Naive thymus-derived CD4-positive, alpha-beta T cell (primary cell): ENCODE data around the gene AGPAT4. TPM values are rescaled to one million over a fixed set of nuclear protein-coding genes. Genes with fewer than 3 reads are reported as not detected.

Experiments used
- ATAC-seq: fragments of 150-1000 bp; cut with Tn5 transposase; 2 replicates; pipeline ENCODE4 v1.10.0; 2021; ENCODE audit warnings: mild to moderate bottlenecking, moderate library complexity
- CTCF ChIA-PET: fragments of 350-600 bp; sonication (Branson Sonifier 250); formaldehyde crosslinking; loops from one replicate; lab custom pipeline; 2021; ENCODE audit warnings: antibody characterized with exemption; lab: Charles Lee
- POLR2A ChIA-PET: fragments of 350-600 bp; sonication (Branson Sonifier 250); formaldehyde crosslinking; loops from one replicate; lab custom pipeline; 2021; ENCODE audit warnings: antibody characterized with exemption, inconsistent platforms; lab: Charles Lee
- DNase-seq, 9 donors: peaks; one replicate each; pipeline versions ENCODE4 v3.0.0 to v3.0.0-alpha.2; 2020 to 2022; ENCODE audit warnings: mixed read lengths in 1 of 9
- H3K27ac ChIP-seq: one replicate; pipeline ENCODE4 v1.7.0; 2013; ENCODE audit warnings: mild to moderate bottlenecking, low read depth, low read length, moderate library complexity
- H3K27me3 ChIP-seq, 2 donors: one replicate each; pipeline ENCODE4 v1.7.0; 2013; ENCODE audit warnings: low read length in 2 of 2, mild to moderate bottlenecking in 2 of 2, moderate library complexity in 2 of 2; ENCODE audit not compliant: control insufficient read depth in 2 of 2, insufficient read depth in 2 of 2
- H3K36me3 ChIP-seq, 3 experiments: 1 replicate in 2 of 3; 2 replicates in 1 of 3; pipeline ENCODE4 v1.7.0; 2013; ENCODE audit warnings: low read length in 3 of 3, mild to moderate bottlenecking in 3 of 3, moderate library complexity in 1 of 3; ENCODE audit not compliant: insufficient read depth in 3 of 3, control insufficient read depth in 2 of 3
- H3K4me1 ChIP-seq, 2 donors: one replicate each; pipeline ENCODE4 v1.7.0; 2013; ENCODE audit warnings: low read length in 2 of 2, mild to moderate bottlenecking in 2 of 2, moderate library complexity in 1 of 2; ENCODE audit not compliant: control insufficient read depth in 2 of 2, insufficient read depth in 2 of 2
- H3K4me3 ChIP-seq: 2 replicates; pipeline ENCODE4 v1.7.0; 2013; ENCODE audit warnings: mild to moderate bottlenecking, low read length
- H3K9me3 ChIP-seq, 3 experiments: 1 replicate in 2 of 3; 2 replicates in 1 of 3; pipeline ENCODE4 v1.7.0; 2013; ENCODE audit warnings: low read length in 3 of 3; ENCODE audit not compliant: control insufficient read depth in 2 of 3
- H3K27ac Mint-ChIP-seq, 9 donors: one replicate each; pipeline ENCODE4 v1.8.0; 2020 to 2022; ENCODE audit warnings: mixed read lengths in 9 of 9, mild to moderate bottlenecking in 8 of 9, moderate library complexity in 5 of 9, inconsistent platforms in 2 of 9
- H3K27me3 Mint-ChIP-seq, 5 donors: one replicate each; pipeline ENCODE4 v1.8.0; 2021 to 2022; ENCODE audit warnings: mixed read lengths in 5 of 5, mild to moderate bottlenecking in 1 of 5
- H3K36me3 Mint-ChIP-seq, 5 donors: one replicate each; pipeline ENCODE4 v1.8.0; 2020 to 2022; ENCODE audit warnings: mixed read lengths in 5 of 5, mild to moderate bottlenecking in 3 of 5, inconsistent platforms in 1 of 5
- H3K4me1 Mint-ChIP-seq, 7 donors: one replicate each; pipeline ENCODE4 v1.8.0; 2020 to 2022; ENCODE audit warnings: mixed read lengths in 7 of 7, mild to moderate bottlenecking in 3 of 7, inconsistent platforms in 1 of 7
- H3K4me3 Mint-ChIP-seq, 10 donors: one replicate each; pipeline ENCODE4 v1.8.0; 2020 to 2022; ENCODE audit warnings: mild to moderate bottlenecking in 10 of 10, mixed read lengths in 10 of 10, moderate library complexity in 6 of 10, inconsistent platforms in 2 of 10
- H3K9me3 Mint-ChIP-seq, 11 donors: one replicate each; pipeline ENCODE4 v1.8.0; 2020 to 2022; ENCODE audit warnings: mixed read lengths in 11 of 11, mild to moderate bottlenecking in 4 of 11, inconsistent platforms in 1 of 11, moderate library complexity in 1 of 11
- intact Hi-C, 2 donors: fragments of 100-400 bp; cut with micrococcal nuclease; formaldehyde crosslinking; loops; one replicate each; pipeline ENCODE4 v1.15.1; 2023
- polyA plus RNA-seq, 2 donors: library from polyadenylated mRNA; unstranded; fragments of 300-500 nt; fragmentation: Illumina TruSeq; gene quantifications; one replicate each; pipeline ENCODE4 v1.2.3, GENCODE V29; 2021
- total RNA-seq, 6 experiments: library from RNA in 5 of 6; stranded (reverse) in 5 of 6; gene quantifications; 1 replicate in 5 of 6; 2 replicates in 1 of 6; pipeline ENCODE4 v1.2.3 and lab custom pipeline; 2021 to 2026

Gene AGPAT4
- total and polyA plus RNA-seq, 7 experiments from 2014 or later: 1.1 to 16.2 (median 2.4) TPM

GRCh38 chr6:161198783-161199460, 74.9 kb downstream of the AGPAT4 start:
- Histone ChIP-seq H3K27ac (no peak overlapping the region), H3K9me3 (no peaks in the 10 kb centered on the region), H3K4me3 (no peak overlapping the region), H3K36me3 (no peaks in the 10 kb centered on the region), H3K4me1 (no peaks in the 10 kb centered on the region), H3K27me3 (no peaks in the 10 kb centered on the region)
- ChIA-PET CTCF (interaction anchor here (0.6 kb wide), 1 partner anchor 10 kb away, joined by 3 read pairs; no protein-coding TSS in a partner anchor), POLR2A (no interaction called here)
- H3K36me3 Mint-ChIP-seq: peaks cover 0 to 26% (median 8%) of the 10 kb centered on the region in 5 donors
- ATAC-seq: no peak
- H3K4me1 Mint-ChIP-seq: peaks cover 0 to 5% (median 0%) of the 10 kb centered on the region in 7 donors
- H3K27ac Mint-ChIP-seq: no peak overlapping the region
- DNase-seq: no peak
- peaks cover 0 to 11% (median 3%) of the 10 kb centered on the region in 11 donors for H3K9me3 Mint-ChIP-seq
- intact Hi-C loops: no loop called here
- no peaks in the 10 kb centered on the region for H3K27me3 Mint-ChIP-seq
- H3K4me3 Mint-ChIP-seq: no peak overlapping the region

DNA sequence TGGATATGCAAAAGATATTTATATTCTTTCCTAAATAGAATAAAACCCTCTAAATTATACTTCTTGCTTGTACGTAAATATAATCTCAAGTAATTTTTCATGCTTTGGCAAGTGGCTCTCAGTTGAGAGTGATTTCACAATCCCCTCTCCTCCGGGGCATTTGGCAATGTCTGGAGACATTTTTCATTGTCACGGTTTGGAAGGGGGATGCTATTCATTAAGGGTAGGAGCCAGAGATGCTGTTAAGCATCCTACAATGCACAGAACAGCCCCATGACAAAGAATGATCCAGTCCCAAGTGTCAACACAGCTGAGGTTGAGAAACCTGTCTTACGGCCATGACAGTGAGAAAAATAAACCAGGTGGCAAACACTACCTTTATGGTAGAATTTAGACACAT, 75.7 kb downstream of the AGPAT4 start:
- ATAC-seq: no peak
- no peak overlapping the region for H3K4me3 ChIP-seq
- CTCF ChIA-PET: interaction anchor here (1.2 kb wide), 1 partner anchor 9 kb away, joined by 4 read pairs; no protein-coding TSS in a partner anchor
- intact Hi-C loops: no loop called here
- H3K27ac ChIP-seq: no peak overlapping the region
- no peak for DNase-seq
- no peaks in the 10 kb centered on the region for H3K4me1 ChIP-seq
- POLR2A ChIA-PET: no interaction called here
- no peaks in the 10 kb centered on the region for H3K36me3 ChIP-seq
- Mint-ChIP-seq H3K36me3 (peaks cover 0 to 24% (median 8%) of the 10 kb centered on the region in 5 donors), H3K9me3 (peaks cover 0 to 12% (median 3%) of the 10 kb centered on the region in 11 donors), H3K27ac (no peak overlapping the region), H3K4me1 (peaks cover 0 to 4% (median 0%) of the 10 kb centered on the region in 7 donors), H3K4me3 (no peak overlapping the region), H3K27me3 (no peaks in the 10 kb centered on the region)
- H3K9me3 ChIP-seq: no peaks in the 10 kb centered on the region
- no peaks in the 10 kb centered on the region for H3K27me3 ChIP-seq

- H3K27me3 Mint-ChIP-seq: no peaks in the 10 kb centered on the region
- ChIA-PET POLR2A (no interaction called here), CTCF (no interaction called here)
- ATAC-seq (no peak), DNase-seq (no peak)
- Histone ChIP-seq H3K27me3 (no peaks in the 10 kb centered on the region), H3K27ac (no peak overlapping the region), H3K9me3 (peaks cover 0 to 3% (median 0%) of the 10 kb centered on the region in 3 experiments), H3K36me3 (no peaks in the 10 kb centered on the region), H3K4me3 (no peak overlapping the region), H3K4me1 (no peaks in the 10 kb centered on the region)
- H3K4me3 Mint-ChIP-seq: no peak overlapping the region
- peaks cover 3 to 25% (median 12%) of the 10 kb centered on the region in 11 donors for H3K9me3 Mint-ChIP-seq
- peaks cover 0 to 3% (median 0%) of the 10 kb centered on the region in 7 donors for H3K4me1 Mint-ChIP-seq
- peaks cover 4 to 20% (median 16%) of the 10 kb centered on the region in 5 donors for H3K36me3 Mint-ChIP-seq
- no peak overlapping the region for H3K27ac Mint-ChIP-seq
- intact Hi-C loops: no loop called here
Observed at GRCh38 chr6:161195386-161195785, 78.5 kb downstream of the AGPAT4 start.

GRCh38 chr6:161194374-161194773, 79.5 kb downstream of the AGPAT4 start:
- Mint-ChIP-seq H3K27ac (no peak overlapping the region), H3K9me3 (peaks cover 3 to 25% (median 14%) of the 10 kb centered on the region in 11 donors), H3K4me1 (peaks cover 0 to 2% (median 0%) of the 10 kb centered on the region in 7 donors), H3K27me3 (no peaks in the 10 kb centered on the region), H3K4me3 (no peak overlapping the region), H3K36me3 (peaks cover 4 to 18% (median 15%) of the 10 kb centered on the region in 5 donors)
- no peak overlapping the region for H3K4me3 ChIP-seq
- H3K27me3 ChIP-seq: no peaks in the 10 kb centered on the region
- H3K4me1 ChIP-seq: no peaks in the 10 kb centered on the region
- ChIA-PET CTCF (no interaction called here), POLR2A (no interaction called here)
- no peaks in the 10 kb centered on the region for H3K36me3 ChIP-seq
- ATAC-seq: no peak
- H3K9me3 ChIP-seq: peaks cover 0 to 3% (median 0%) of the 10 kb centered on the region in 3 experiments
- no peak for DNase-seq
- intact Hi-C loops: no loop called here
- no peak overlapping the region for H3K27ac ChIP-seq

DNA sequence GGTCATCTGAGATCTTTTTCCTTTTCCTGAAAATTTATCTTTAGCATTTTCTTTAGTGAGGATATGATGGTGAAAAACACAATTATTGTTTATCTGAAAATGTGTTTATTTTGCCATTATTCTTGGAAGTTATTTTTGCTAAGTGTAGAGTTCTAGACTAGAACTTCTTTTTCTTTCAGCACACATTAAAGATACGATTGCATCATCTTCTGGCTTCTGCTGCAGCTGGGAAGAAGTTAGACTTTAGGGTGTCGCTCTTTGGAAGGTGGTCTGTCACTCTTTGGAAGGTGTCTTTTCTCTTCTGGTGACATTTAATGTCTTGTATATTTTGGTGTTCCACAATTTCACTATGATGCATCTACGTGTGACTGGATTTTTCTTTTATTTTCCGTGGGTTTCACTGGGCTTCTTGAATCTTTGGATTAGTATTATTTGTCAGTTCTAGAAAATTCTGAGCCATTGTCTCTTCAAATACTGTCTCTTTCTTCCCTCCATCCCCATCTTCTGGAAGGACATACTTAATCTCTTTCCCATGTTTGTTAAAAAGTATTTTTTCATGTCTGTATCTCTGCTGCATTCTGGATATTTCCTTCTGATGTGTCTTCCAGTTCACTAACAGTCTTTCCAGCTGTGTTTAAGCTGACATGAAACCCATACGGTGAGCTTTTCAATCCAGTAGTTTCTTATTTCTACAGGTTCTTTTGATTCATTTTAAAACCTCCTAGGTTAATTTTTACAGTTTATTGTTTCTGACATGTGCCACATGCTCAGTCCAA, 81.0 kb downstream of the AGPAT4 start:
- Histone ChIP-seq H3K9me3 (peaks cover 0 to 3% (median 0%) of the 10 kb centered on the region in 3 experiments), H3K36me3 (no peaks in the 10 kb centered on the region), H3K4me1 (no peaks in the 10 kb centered on the region), H3K4me3 (no peak overlapping the region), H3K27ac (no peak overlapping the region), H3K27me3 (no peaks in the 10 kb centered on the region)
- Mint-ChIP-seq H3K36me3 (peaks cover 4 to 20% (median 15%) of the 10 kb centered on the region in 5 donors), H3K4me1 (peaks cover 0 to 2% (median 0%) of the 10 kb centered on the region in 7 donors), H3K27me3 (no peaks in the 10 kb centered on the region), H3K9me3 (peaks cover 3 to 25% (median 14%) of the 10 kb centered on the region in 11 donors), H3K27ac (no peak overlapping the region), H3K4me3 (no peak overlapping the region)
- ChIA-PET CTCF (interaction anchor here (0.6 kb wide), 1 partner anchor 81 kb away, joined by 3 read pairs; no protein-coding TSS in a partner anchor), POLR2A (no interaction called here)
- intact Hi-C loops: no loop called here
- DNase-seq: no peak
- no peak for ATAC-seq

DNA sequence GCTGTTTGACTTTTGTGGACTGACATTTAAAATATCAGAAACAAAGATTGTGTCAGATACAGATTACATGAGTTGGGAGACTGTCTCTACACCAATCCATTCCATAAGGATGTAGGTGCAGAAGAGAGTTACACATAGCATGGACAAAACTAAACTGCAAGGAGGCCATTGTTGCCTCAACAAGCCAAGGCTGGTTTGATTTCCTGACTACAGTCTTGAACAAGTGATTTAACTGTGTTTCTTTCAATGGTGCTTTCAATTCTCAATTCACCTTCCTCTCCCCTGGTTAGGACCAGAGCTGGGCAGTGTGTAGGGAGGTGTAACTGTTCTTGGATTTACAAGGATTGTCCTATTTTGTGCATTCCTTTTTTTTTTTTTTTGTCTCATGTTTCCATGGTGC, 82.2 kb downstream of the AGPAT4 start:
- Mint-ChIP-seq H3K9me3 (peaks cover 3 to 25% (median 16%) of the 10 kb centered on the region in 11 donors), H3K27me3 (no peaks in the 10 kb centered on the region), H3K4me1 (peaks cover 0 to 6% (median 0%) of the 10 kb centered on the region in 7 donors), H3K27ac (no peak overlapping the region), H3K36me3 (peaks cover 5 to 25% (median 18%) of the 10 kb centered on the region in 5 donors), H3K4me3 (no peak overlapping the region)
- DNase-seq (no peak), ATAC-seq (no peak)
- ChIA-PET POLR2A (no interaction called here), CTCF (no interaction called here)
- H3K27ac ChIP-seq: no peak overlapping the region
- no peaks in the 10 kb centered on the region for H3K4me1 ChIP-seq
- H3K4me3 ChIP-seq: no peak overlapping the region
- intact Hi-C loops: no loop called here
- H3K27me3 ChIP-seq: no peaks in the 10 kb centered on the region
- no peaks in the 10 kb centered on the region for H3K36me3 ChIP-seq
- peaks cover 0 to 3% (median 0%) of the 10 kb centered on the region in 3 experiments for H3K9me3 ChIP-seq
